Activated CD4-positive, alpha-beta T cell treated with anti-CD3 and anti-CD28 coated beads, Interleukin-2, amount 50 U/mL, for 16 hours (primary cell): ENCODE data around the gene BPIFB6.

Source experiments
- DNase-seq: peaks from one replicate; pipeline ENCODE4 v3.0.0-alpha.2; 2020

BPIFB6 gene

GRCh38 chr20:33016581-33017109 lies 14.8 kb upstream of the BPIFB6 start:
- DNase-seq, result no peak

GRCh38 chr20:33017542-33017941 lies 13.9 kb upstream of the BPIFB6 start:
- DNase-seq, result no peak

GRCh38 chr20:33018169-33018931 lies 13.1 kb upstream of the BPIFB6 start:
- no peak for DNase-seq

- no peak for DNase-seq
Observed at GRCh38 chr20:33019465-33020277, 11.8 kb upstream of the BPIFB6 start.

GRCh38 chr20:33020278-33021161 lies 10.9 kb upstream of the BPIFB6 start:
- no peak for DNase-seq

- DNase-seq, result no peak
Observed at GRCh38 chr20:33021879-33022278, 9.6 kb upstream of the BPIFB6 start.

GRCh38 chr20:33022289-33022688 lies 9.2 kb upstream of the BPIFB6 start:
- no peak for DNase-seq

GRCh38 chr20:33022694-33023438 lies 8.6 kb upstream of the BPIFB6 start:
- no peak for DNase-seq

GRCh38 chr20:33023439-33024242 lies 7.8 kb upstream of the BPIFB6 start:
- no peak for DNase-seq

GRCh38 chr20:33024243-33024560 lies 7.2 kb upstream of the BPIFB6 start:
- no peak for DNase-seq

GRCh38 chr20:33024609-33025317 lies 6.7 kb upstream of the BPIFB6 start:
- no peak for DNase-seq

- no peak for DNase-seq
Observed at GRCh38 chr20:33025318-33025876, 6.1 kb upstream of the BPIFB6 start.

GRCh38 chr20:33026072-33026778 lies 5.2 kb upstream of the BPIFB6 start:
- no peak for DNase-seq

GRCh38 chr20:33026779-33027759 lies 4.4 kb upstream of the BPIFB6 start:
- no peak for DNase-seq

GRCh38 chr20:33027769-33028751 lies 3.4 kb upstream of the BPIFB6 start:
- no peak for DNase-seq

- no peak for DNase-seq
Observed at GRCh38 chr20:33028875-33029274, 2.6 kb upstream of the BPIFB6 start.

GRCh38 chr20:33030076-33030475 lies 1.4 kb upstream of the BPIFB6 start:
- DNase-seq, result no peak
